ENCODE measurements around the gene SND1.
A peak's percentile ranks its signal among the peaks of the same experiment; 100 is the strongest.

The SND1 gene

GRCh38 chr7:127819975-127820731 lies 168.2 kb downstream of the SND1 start:
- POLR2A ChIA-PET = no interaction called here
- TF ChIP-seq LEF1 (IDR thresholded peaks at IDR 0.05; ENCODE audit: borderline replicate concordance) = peak; percentile 72; the same call in 1 of the 2 replicates
- TF ChIP-seq HDGF (IDR thresholded peaks at IDR 0.05; ENCODE audit: borderline replicate concordance) = no peak
- peak; percentile 53 for TF ChIP-seq PKNOX1 (IDR thresholded peaks at IDR 0.05)
- no peak for TF ChIP-seq BHLHE40 (IDR thresholded peaks at IDR 0.05; ENCODE audit: borderline replicate concordance)
- TF ChIP-seq FOXA1 (IDR thresholded peaks at IDR 0.05) = no peak
- peak; percentile 12 for DNase-seq (ENCODE audit: extremely low spot score)
- CTCF ChIA-PET = no interaction called here

- CTCF ChIA-PET = no interaction called here
- no peak for DNase-seq (ENCODE audit: extremely low spot score)
- POLR2A ChIA-PET = no interaction called here
- no peak for TF ChIP-seq PKNOX1 (IDR thresholded peaks at IDR 0.05)
These were observed 168.7 kb downstream of the SND1 start for GRCh38 chr7:127820732-127821085.

GRCh38 chr7:127821146-127821545 lies 169.2 kb downstream of the SND1 start:
- TF ChIP-seq FOXA1 (IDR thresholded peaks at IDR 0.05) (no peak), BHLHE40 (IDR thresholded peaks at IDR 0.05; ENCODE audit: borderline replicate concordance) (no peak), L3MBTL2 (conservative IDR thresholded peaks at IDR 0.05) (no peak), TARDBP (IDR thresholded peaks at IDR 0.05) (no peak), ZNF384 (IDR thresholded peaks at IDR 0.05) (no peak), ELF4 (IDR thresholded peaks at IDR 0.05) (no peak), ARNT (IDR thresholded peaks at IDR 0.05) (no peak), PKNOX1 (IDR thresholded peaks at IDR 0.05) (no peak), SUZ12 (IDR thresholded peaks at IDR 0.05) (no peak), SP1 (IDR thresholded peaks at IDR 0.05) (no peak), CTBP1 (IDR thresholded peaks at IDR 0.05; ENCODE audit: borderline replicate concordance) (no peak), HDGF (IDR thresholded peaks at IDR 0.05; ENCODE audit: borderline replicate concordance) (no peak), FOXK2 (IDR thresholded peaks at IDR 0.05) (no peak), FOXM1 (IDR thresholded peaks at IDR 0.05; ENCODE audit: borderline replicate concordance) (no peak), LEF1 (IDR thresholded peaks at IDR 0.05; ENCODE audit: borderline replicate concordance) (no peak), NFRKB (IDR thresholded peaks at IDR 0.05) (no peak)
- DNase-seq (ENCODE audit: extremely low spot score) = no peak
- POLR2A ChIA-PET = no interaction called here
- CTCF ChIA-PET = no interaction called here

GRCh38 chr7:127822822-127823508 lies 171.0 kb downstream of the SND1 start:
- CTCF ChIA-PET = no interaction called here

GRCh38 chr7:127824682-127825081 lies 172.7 kb downstream of the SND1 start:
- POLR2A ChIA-PET = no interaction called here
- no peak for DNase-seq (ENCODE audit: extremely low spot score)
- CTCF ChIA-PET = no interaction called here
- TF ChIP-seq CTBP1 (IDR thresholded peaks at IDR 0.05; ENCODE audit: borderline replicate concordance) (no peak), LEF1 (IDR thresholded peaks at IDR 0.05; ENCODE audit: borderline replicate concordance) (no peak), L3MBTL2 (conservative IDR thresholded peaks at IDR 0.05) (no peak), BHLHE40 (IDR thresholded peaks at IDR 0.05; ENCODE audit: borderline replicate concordance) (no peak), SUZ12 (IDR thresholded peaks at IDR 0.05) (no peak), ARNT (IDR thresholded peaks at IDR 0.05) (no peak), FOXK2 (IDR thresholded peaks at IDR 0.05) (no peak), HDGF (IDR thresholded peaks at IDR 0.05; ENCODE audit: borderline replicate concordance) (no peak), ELF4 (IDR thresholded peaks at IDR 0.05) (no peak), TARDBP (IDR thresholded peaks at IDR 0.05) (no peak), FOXA1 (IDR thresholded peaks at IDR 0.05) (no peak), NFRKB (IDR thresholded peaks at IDR 0.05) (no peak), PKNOX1 (IDR thresholded peaks at IDR 0.05) (no peak), ZNF384 (IDR thresholded peaks at IDR 0.05) (no peak), SP1 (IDR thresholded peaks at IDR 0.05) (no peak), FOXM1 (IDR thresholded peaks at IDR 0.05; ENCODE audit: borderline replicate concordance) (no peak)

More at GRCh38 chr7:127822822-127823508, 171.0 kb downstream of the SND1 start:
- TF ChIP-seq PKNOX1 (IDR thresholded peaks at IDR 0.05) (no peak), HDGF (IDR thresholded peaks at IDR 0.05; ENCODE audit: borderline replicate concordance) (no peak), SUZ12 (IDR thresholded peaks at IDR 0.05) (no peak), NFRKB (IDR thresholded peaks at IDR 0.05) (no peak), FOXA1 (IDR thresholded peaks at IDR 0.05) (no peak), TARDBP (IDR thresholded peaks at IDR 0.05) (no peak), FOXM1 (IDR thresholded peaks at IDR 0.05; ENCODE audit: borderline replicate concordance) (no peak)
- POLR2A ChIA-PET = no interaction called here
- DNase-seq (ENCODE audit: extremely low spot score) = no peak
